Endothelial cell of umbilical vein (primary cell): Measurements from ENCODE around the gene GSTCD. TPM values are rescaled to one million over a fixed set of nuclear protein-coding genes. Genes with fewer than 3 reads are reported as not detected.

Experiments
- BruUV-seq: library from RNA; stranded (reverse); fragments of 400-500 nt; replicated peaks from 2 replicates; lab custom pipeline; 2021; lab: Mats Ljungman, UMichigan
- CTCF ChIA-PET: fragments of 300-600, 350-600 bp; sonication (Branson Sonifier 250); formaldehyde crosslinking; loops from one replicate; lab custom pipeline; 2021; ENCODE audit warnings: antibody characterized with exemption, inconsistent platforms; lab: Charles Lee
- POLR2A ChIA-PET: fragments of 300-600, 350-600 bp; sonication (Branson Sonifier 250); formaldehyde crosslinking; loops from one replicate; lab custom pipeline; 2021; ENCODE audit warnings: antibody characterized with exemption, inconsistent platforms; lab: Charles Lee
- DNase-seq: peaks from one replicate; pipeline ENCODE4 v3.0.0-alpha.2; 2011; ENCODE audit warnings: low read depth, low spot score
- FAIRE-seq: peaks from 2 replicates; lab custom pipeline; 2011; peaks lifted over from hg19 to GRCh38; lab: Jason Lieb, UNC
- H2AFZ ChIP-seq: 2 replicates; pipeline ENCODE4 v1.6.0; 2012; ENCODE audit warnings: low read depth, low read length, control low read depth, inconsistent platforms
- H3K27ac ChIP-seq: 2 replicates; pipeline ENCODE4 v1.5.1; 2011; ENCODE audit warnings: low read depth, mild to moderate bottlenecking, control low read depth, low read length, moderate library complexity; ENCODE audit not compliant: insufficient read depth
- H3K27me3 ChIP-seq, 2 experiments: 2 replicates each; pipeline versions ENCODE4 v1.6.0 to v1.6.1; 2011; ENCODE audit warnings: low read length in 2 of 2, mixed read lengths in 1 of 2; ENCODE audit not compliant: control insufficient read depth in 2 of 2, insufficient read depth in 2 of 2
- H3K36me3 ChIP-seq, 2 experiments: 2 replicates in 1 of 2; 3 replicates in 1 of 2; pipeline ENCODE4 v1.5.1; 2011; ENCODE audit warnings: low read length in 2 of 2, mild to moderate bottlenecking in 1 of 2, moderate library complexity in 1 of 2; ENCODE audit not compliant: control insufficient read depth in 2 of 2, insufficient read depth in 2 of 2; ENCODE audit errors: extremely low read depth in 1 of 2
- H3K4me1 ChIP-seq: 3 replicates; pipeline ENCODE4 v1.5.1; 2011; ENCODE audit warnings: mild to moderate bottlenecking, low read length; ENCODE audit not compliant: control insufficient read depth, insufficient read depth; ENCODE audit errors: extremely low read depth
- H3K4me2 ChIP-seq: 2 replicates; pipeline ENCODE4 v1.6.1; 2011; ENCODE audit warnings: low read length, control low read depth, mixed read lengths; ENCODE audit not compliant: insufficient read depth
- H3K4me3 ChIP-seq, 3 experiments: fragments of 200-600 bp in 1 of 3; sonication (generic), shearing (Covaris generic) in 1 of 3; replicated peaks in 1 of 3; 2 replicates each; pipeline ENCODE4 v1.5.1; 2011 to 2016; ENCODE audit warnings: control low read depth in 3 of 3, low read length in 3 of 3, mild to moderate bottlenecking in 2 of 3, inconsistent platforms in 1 of 3, low read depth in 1 of 3, moderate library complexity in 1 of 3; ENCODE audit not compliant: insufficient read depth in 1 of 3
- H3K79me2 ChIP-seq: 2 replicates; pipeline ENCODE4 v1.6.0; 2012; ENCODE audit warnings: low read length, inconsistent platforms; ENCODE audit not compliant: control insufficient read depth, insufficient read depth
- H3K9ac ChIP-seq: replicated peaks from 2 replicates; pipeline ENCODE3; 2011; ENCODE audit warnings: low read length, control low read depth; ENCODE audit not compliant: insufficient read depth; ENCODE audit errors: extremely low read depth
- H3K9me1 ChIP-seq: replicated peaks from 3 replicates; pipeline ENCODE4 v1.6.0; 2011; ENCODE audit warnings: mild to moderate bottlenecking, low read length; ENCODE audit not compliant: control insufficient read depth, insufficient read depth; ENCODE audit errors: extremely low read depth
- H3K9me3 ChIP-seq: replicated peaks from 2 replicates; pipeline ENCODE4 v1.5.1; 2012; ENCODE audit warnings: low read length, inconsistent platforms; ENCODE audit not compliant: control insufficient read depth, insufficient read depth
- H4K20me1 ChIP-seq: replicated peaks from 2 replicates; pipeline ENCODE3; 2011; ENCODE audit warnings: mild to moderate bottlenecking, low read length; ENCODE audit not compliant: control insufficient read depth, insufficient read depth; ENCODE audit errors: extremely low read depth
- CTCF ChIP-seq, 2 donors: IDR thresholded peaks; 1 replicate in 1 of 2; 2 replicates in 1 of 2; pipeline ENCODE4 v1.5.1; 2011; ENCODE audit warnings: low read length in 2 of 2, mild to moderate bottlenecking in 2 of 2, moderate library complexity in 2 of 2, control low read depth in 1 of 2, inconsistent platforms in 1 of 2, low read depth in 1 of 2; ENCODE audit not compliant: insufficient read depth in 1 of 2; ENCODE audit errors: extremely low read depth in 1 of 2
- EZH2 ChIP-seq: IDR thresholded peaks from 2 replicates; pipeline ENCODE4 v1.6.1; 2012; ENCODE audit warnings: borderline replicate concordance, low read depth, mild to moderate bottlenecking, moderate library complexity, low read length, inconsistent platforms; ENCODE audit not compliant: severe bottlenecking
- FOS ChIP-seq: IDR thresholded peaks from 2 replicates; pipeline ENCODE4 v1.6.1; 2011; ENCODE audit warnings: mild to moderate bottlenecking, low read length, moderate library complexity, borderline replicate concordance; ENCODE audit not compliant: insufficient read depth
- GATA2 ChIP-seq: IDR thresholded peaks from 2 replicates; pipeline ENCODE4 v1.7.0; 2011; ENCODE audit warnings: low read depth, mild to moderate bottlenecking, moderate library complexity, mixed read lengths, low read length; ENCODE audit not compliant: insufficient read length, insufficient read depth
- JUN ChIP-seq: IDR thresholded peaks from 2 replicates; pipeline ENCODE4 v1.6.1; 2011; ENCODE audit warnings: borderline replicate concordance, low read depth; ENCODE audit not compliant: insufficient read length, insufficient read depth
- MAX ChIP-seq: IDR thresholded peaks from 2 replicates; pipeline ENCODE4 v1.6.1; 2011; ENCODE audit not compliant: insufficient read depth, insufficient read length
- MYC ChIP-seq: IDR thresholded peaks from one replicate; pipeline ENCODE4 v1.6.1; 2011; ENCODE audit warnings: mild to moderate bottlenecking, low read depth, low read length
- POLR2A ChIP-seq: IDR thresholded peaks from 2 replicates; pipeline ENCODE4 v1.6.1; 2012; ENCODE audit warnings: low read depth, mild to moderate bottlenecking, control low read depth, low read length
- POLR2AphosphoS5 ChIP-seq: IDR thresholded peaks from 2 replicates; pipeline ENCODE4 v1.6.1; 2012; ENCODE audit warnings: low read depth, mild to moderate bottlenecking, control low read depth, low read length, moderate library complexity; ENCODE audit not compliant: insufficient read depth
- dilution Hi-C: fragments of 300-500 bp; cut with MboI; formaldehyde crosslinking; loops from one replicate; pipeline ENCODE4 v1.15.0; 2019; ENCODE audit warnings: low sequenced_read_pairs; ENCODE audit not compliant: extremely low pct_ligation_motif_present
- intact Hi-C: fragments of 100-400 bp; cut with micrococcal nuclease; formaldehyde crosslinking; loops from one replicate; pipeline ENCODE4 v1.10.0; 2022
- polyA plus RNA-seq, 4 experiments: library from polyadenylated mRNA; depleted of rRNA in 3 of 4; stranded (reverse) in 3 of 4; unstranded in 1 of 4; fragments of >200 nt; gene quantifications; 2 replicates each; pipeline versions ENCODE4 v1.2.1 to v1.2.3, GENCODE V29; 2011 to 2012; ENCODE audit warnings: missing spikeins in 1 of 4
- total RNA-seq: library from RNA; stranded (reverse); gene quantifications from 2 replicates; pipeline ENCODE4 v1.2.3, GENCODE V29; 2021

The GSTCD gene
- total and polyA plus RNA-seq, 2 donors (not counting 3 experiments of a cell fraction or from before 2014, with no cell fraction given): 3.3 to 11.3 TPM

GRCh38 chr4:105835177-105835576, 126.6 kb downstream of the GSTCD start:
- ChIA-PET POLR2A (no interaction called here), CTCF (no interaction called here)
- Histone ChIP-seq H2AFZ (no peak overlapping the region), H4K20me1 (no peaks in the 10 kb centered on the region), H3K27ac (no peak overlapping the region), H3K4me1 (no peaks in the 10 kb centered on the region), H3K9me1 (no peaks in the 10 kb centered on the region), H3K4me3 (no peak overlapping the region), H3K36me3 (no peaks in the 10 kb centered on the region), H3K9me3 (no peaks in the 10 kb centered on the region), H3K9ac (no peak overlapping the region), H3K27me3 (no peaks in the 10 kb centered on the region), H3K4me2 (no peak overlapping the region), H3K79me2 (no peaks in the 10 kb centered on the region)
- DNase-seq (no peak), FAIRE-seq (no peak)
- dilution Hi-C loops: no loop called here
- intact Hi-C loops: no loop called here
- BruUV-seq: no TSS peak
- TF ChIP-seq POLR2A (no peak), MYC (no peak), MAX (no peak), CTCF (IDR thresholded peaks at IDR 0.05; ENCODE audit: extremely low read depth in 1 of 2, insufficient read depth in 1 of 2, low read depth in 1 of 2, low read length in 2 of 2) (no peak), GATA2 (no peak), JUN (no peak), EZH2 (no peak), FOS (no peak), POLR2AphosphoS5 (no peak)
